Central memory CD8-positive, alpha-beta T cell (primary cell): ENCODE data around the gene NRIP1.

Source experiments
- ATAC-seq: fragments of 150-1000 bp; cut with Tn5 transposase; replicated peaks from 2 replicates; pipeline ENCODE4 v1.10.0; 2022; ENCODE audit warnings: mild to moderate bottlenecking, moderate FRiP score, moderate number of reproducible peaks; ENCODE audit not compliant: poor library complexity, severe bottlenecking; ENCODE audit errors: extremely low read depth
- DNase-seq, 2 donors: peaks; one replicate each; pipeline ENCODE4 v3.0.0; 2021; ENCODE audit warnings: low spot score in 2 of 2
- H3K27ac Mint-ChIP-seq: one replicate; pipeline ENCODE4 v1.8.0; 2022; ENCODE audit warnings: low read depth, mild to moderate bottlenecking, moderate library complexity, mixed read lengths
- H3K27me3 Mint-ChIP-seq: one replicate; pipeline ENCODE4 v1.8.0; 2022; ENCODE audit warnings: mixed read lengths
- H3K36me3 Mint-ChIP-seq: one replicate; pipeline ENCODE4 v1.8.0; 2022; ENCODE audit warnings: mild to moderate bottlenecking, moderate library complexity, mixed read lengths; ENCODE audit not compliant: insufficient read depth
- H3K4me1 Mint-ChIP-seq: one replicate; pipeline ENCODE4 v1.8.0; 2022; ENCODE audit warnings: mixed read lengths
- H3K4me3 Mint-ChIP-seq: one replicate; pipeline ENCODE4 v1.8.0; 2022; ENCODE audit warnings: mild to moderate bottlenecking, moderate library complexity, mixed read lengths
- H3K9me3 Mint-ChIP-seq: one replicate; pipeline ENCODE4 v1.8.0; 2022; ENCODE audit warnings: mixed read lengths

NRIP1 gene

DNA sequence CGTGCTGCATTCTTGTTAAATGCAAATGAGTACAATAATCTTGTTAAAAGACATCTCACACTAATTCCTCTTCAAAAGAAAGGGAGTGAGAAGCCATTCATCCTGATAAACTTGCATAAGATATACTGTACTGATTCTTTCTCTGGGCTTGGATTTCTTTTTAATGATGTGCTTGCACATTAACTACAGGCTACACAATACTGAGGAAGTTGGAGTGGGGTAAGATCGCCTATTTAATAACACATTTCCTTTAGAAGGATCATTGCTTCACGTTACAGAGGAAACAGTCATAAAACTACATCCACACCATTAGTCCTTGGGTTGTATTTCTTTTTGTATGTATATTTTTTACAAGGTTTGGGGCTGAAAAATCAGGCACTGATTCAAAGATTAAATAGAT, 36.6 kb downstream of the NRIP1 start:
- no peak for DNase-seq
- no peak for ATAC-seq
- H3K4me3 Mint-ChIP-seq, result no peak overlapping the region
- H3K27me3 Mint-ChIP-seq, result no peaks in the 10 kb centered on the region
- H3K27ac Mint-ChIP-seq, result no peak overlapping the region
- H3K36me3 Mint-ChIP-seq, result peaks cover 1% of the 10 kb centered on the region
- H3K4me1 Mint-ChIP-seq, result peaks cover 12% of the 10 kb centered on the region
- no peaks in the 10 kb centered on the region for H3K9me3 Mint-ChIP-seq

DNA sequence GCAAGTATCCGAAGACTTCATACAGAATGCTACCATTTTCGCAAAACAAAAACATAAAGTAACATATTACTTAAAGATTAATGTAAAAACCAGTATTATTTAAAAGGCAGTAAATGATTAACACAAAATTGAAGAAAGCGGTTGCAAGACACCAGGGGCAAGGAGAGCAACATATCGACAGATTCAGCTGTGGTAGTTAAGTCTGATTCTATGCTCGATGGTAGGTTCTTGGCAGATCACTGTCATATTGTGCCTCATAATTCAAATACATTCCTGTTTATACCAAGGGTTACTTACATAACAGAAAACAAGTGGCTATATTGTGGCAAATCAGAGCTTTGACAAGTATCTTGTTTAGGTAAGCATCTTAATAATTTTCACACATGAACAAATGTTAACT, 37.7 kb downstream of the NRIP1 start:
- Mint-ChIP-seq H3K4me3 (no peak overlapping the region), H3K4me1 (peaks cover 12% of the 10 kb centered on the region), H3K27me3 (no peaks in the 10 kb centered on the region), H3K36me3 (peaks cover 1% of the 10 kb centered on the region), H3K27ac (no peak overlapping the region), H3K9me3 (no peaks in the 10 kb centered on the region)
- DNase-seq (no peak), ATAC-seq (no peak)

DNA sequence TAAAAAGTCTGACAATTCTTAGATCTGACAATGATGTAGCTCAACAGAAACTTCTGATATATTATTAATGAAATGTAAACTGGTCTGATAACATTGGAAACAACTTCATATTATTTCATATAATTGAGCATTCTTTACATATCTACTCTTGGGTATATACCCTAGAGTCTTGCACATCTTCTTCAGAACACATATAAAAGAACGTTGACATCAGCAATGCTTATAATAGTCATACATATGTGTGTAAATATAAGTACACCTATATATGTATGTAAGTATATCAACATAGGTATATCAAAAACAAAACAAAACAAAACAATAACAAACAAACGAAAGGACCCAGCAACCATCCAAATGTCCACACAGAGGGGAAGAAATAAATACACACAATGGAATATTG, 38.4 kb downstream of the NRIP1 start:
- H3K4me3 Mint-ChIP-seq, result no peak overlapping the region
- H3K9me3 Mint-ChIP-seq, result no peaks in the 10 kb centered on the region
- no peak for DNase-seq
- H3K27me3 Mint-ChIP-seq, result no peaks in the 10 kb centered on the region
- H3K27ac Mint-ChIP-seq, result no peak overlapping the region
- H3K4me1 Mint-ChIP-seq, result peaks cover 12% of the 10 kb centered on the region
- H3K36me3 Mint-ChIP-seq, result peaks cover 1% of the 10 kb centered on the region
- no peak for ATAC-seq

DNA sequence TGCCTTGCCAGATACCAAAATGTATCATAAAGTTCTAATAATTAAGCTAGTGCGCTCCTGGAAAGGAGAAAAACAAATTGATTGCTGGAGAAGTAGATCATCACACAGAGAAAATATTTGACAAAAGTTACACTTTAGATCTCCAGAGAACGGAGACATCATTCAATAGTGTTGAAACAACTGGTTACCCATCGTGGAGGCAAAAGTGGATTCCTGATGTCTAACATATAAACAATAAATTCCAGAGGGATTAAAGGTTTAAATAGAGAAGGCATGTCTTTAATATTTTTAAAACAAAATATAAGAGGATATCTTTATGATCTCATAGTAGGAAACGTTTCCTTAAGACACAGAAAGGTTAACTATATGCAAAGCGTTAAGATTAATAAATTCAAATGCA, 41.0 kb downstream of the NRIP1 start:
- DNase-seq, result no peak
- no peak overlapping the region for H3K27ac Mint-ChIP-seq
- ATAC-seq, result no peak
- H3K4me3 Mint-ChIP-seq, result no peak overlapping the region
- peaks cover 4% of the 10 kb centered on the region for H3K36me3 Mint-ChIP-seq
- no peaks in the 10 kb centered on the region for H3K27me3 Mint-ChIP-seq
- no peaks in the 10 kb centered on the region for H3K9me3 Mint-ChIP-seq
- peaks cover 1% of the 10 kb centered on the region for H3K4me1 Mint-ChIP-seq

DNA sequence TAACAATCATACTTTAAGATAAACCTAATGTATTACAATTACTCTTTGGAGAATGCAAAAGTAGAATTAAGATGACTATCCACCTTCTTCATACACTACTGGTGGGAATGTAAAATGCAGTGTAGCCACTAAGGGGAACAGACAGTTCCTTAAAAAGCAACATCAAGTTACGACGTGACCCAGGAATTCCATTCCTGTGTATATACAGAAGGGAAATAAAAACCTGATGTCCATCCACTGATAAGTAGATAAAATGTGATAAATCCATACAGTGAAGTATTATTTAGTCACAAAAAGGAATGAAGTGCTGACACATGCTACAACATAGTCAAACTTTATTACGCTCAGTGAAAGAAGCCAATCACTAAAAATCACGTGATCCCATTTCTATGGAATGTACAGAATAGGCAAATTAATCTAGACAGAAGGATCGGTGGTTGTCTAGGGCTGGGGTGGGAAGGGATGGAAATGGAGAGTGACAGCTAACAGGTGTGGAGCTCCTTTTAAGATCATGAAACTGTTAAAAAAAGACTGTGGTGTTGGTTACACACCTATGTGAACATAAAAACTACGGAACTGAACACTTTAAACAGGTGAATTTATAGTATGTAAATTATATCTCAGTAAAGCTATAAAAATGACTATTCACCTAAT, 42.1 kb downstream of the NRIP1 start:
- no peaks in the 10 kb centered on the region for H3K9me3 Mint-ChIP-seq
- H3K27ac Mint-ChIP-seq, result no peak overlapping the region
- H3K4me1 Mint-ChIP-seq, result peaks cover 6% of the 10 kb centered on the region
- H3K27me3 Mint-ChIP-seq, result no peaks in the 10 kb centered on the region
- ATAC-seq (no peak), DNase-seq (no peak)
- H3K4me3 Mint-ChIP-seq, result no peak overlapping the region
- peaks cover 4% of the 10 kb centered on the region for H3K36me3 Mint-ChIP-seq

DNA sequence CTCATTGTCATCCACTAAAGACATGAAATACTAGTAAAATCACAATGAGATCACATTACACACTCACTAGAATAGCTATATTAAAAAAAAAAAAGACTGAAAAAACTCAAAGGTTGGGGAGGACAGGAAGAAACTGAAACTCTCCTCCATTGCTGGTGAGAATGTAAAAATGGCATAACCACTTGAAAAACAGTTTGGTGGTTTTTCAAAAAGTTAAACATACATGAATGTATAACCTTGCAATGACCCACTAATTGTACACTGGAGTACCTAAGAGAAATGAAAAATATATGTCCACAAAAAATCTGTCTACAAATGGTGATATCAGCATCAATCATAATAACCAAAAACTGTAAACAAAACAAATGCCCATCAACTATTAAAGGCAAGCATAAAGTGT, 44.0 kb downstream of the NRIP1 start:
- no peak for ATAC-seq
- H3K36me3 Mint-ChIP-seq, result peaks cover 4% of the 10 kb centered on the region
- H3K27ac Mint-ChIP-seq, result no peak overlapping the region
- no peak overlapping the region for H3K4me3 Mint-ChIP-seq
- peaks cover 6% of the 10 kb centered on the region for H3K4me1 Mint-ChIP-seq
- no peaks in the 10 kb centered on the region for H3K27me3 Mint-ChIP-seq
- no peaks in the 10 kb centered on the region for H3K9me3 Mint-ChIP-seq
- DNase-seq, result no peak

DNA sequence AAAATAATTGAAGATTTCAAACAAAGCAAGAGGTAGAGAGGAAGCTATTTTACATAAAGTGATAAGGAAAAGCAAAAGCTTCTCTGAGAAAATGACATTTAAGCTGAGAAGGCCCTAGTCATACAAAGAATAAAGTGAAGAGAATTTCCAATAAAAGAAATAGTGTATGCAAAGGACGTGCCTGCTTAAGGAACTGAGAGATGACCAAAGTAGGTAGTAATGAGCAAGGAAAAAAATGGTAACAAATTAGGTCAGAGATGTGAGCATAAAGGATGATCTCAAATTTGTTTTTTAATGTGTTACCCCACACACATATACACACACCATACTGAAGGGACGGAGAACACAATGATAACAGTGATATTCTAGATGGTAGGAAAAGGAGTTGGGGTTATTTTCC, 46.4 kb downstream of the NRIP1 start:
- Mint-ChIP-seq H3K36me3 (peaks cover 3% of the 10 kb centered on the region), H3K27me3 (no peaks in the 10 kb centered on the region), H3K9me3 (no peaks in the 10 kb centered on the region), H3K27ac (no peak overlapping the region), H3K4me3 (no peak overlapping the region), H3K4me1 (peaks cover 6% of the 10 kb centered on the region)
- ATAC-seq (no peak), DNase-seq (no peak)

DNA sequence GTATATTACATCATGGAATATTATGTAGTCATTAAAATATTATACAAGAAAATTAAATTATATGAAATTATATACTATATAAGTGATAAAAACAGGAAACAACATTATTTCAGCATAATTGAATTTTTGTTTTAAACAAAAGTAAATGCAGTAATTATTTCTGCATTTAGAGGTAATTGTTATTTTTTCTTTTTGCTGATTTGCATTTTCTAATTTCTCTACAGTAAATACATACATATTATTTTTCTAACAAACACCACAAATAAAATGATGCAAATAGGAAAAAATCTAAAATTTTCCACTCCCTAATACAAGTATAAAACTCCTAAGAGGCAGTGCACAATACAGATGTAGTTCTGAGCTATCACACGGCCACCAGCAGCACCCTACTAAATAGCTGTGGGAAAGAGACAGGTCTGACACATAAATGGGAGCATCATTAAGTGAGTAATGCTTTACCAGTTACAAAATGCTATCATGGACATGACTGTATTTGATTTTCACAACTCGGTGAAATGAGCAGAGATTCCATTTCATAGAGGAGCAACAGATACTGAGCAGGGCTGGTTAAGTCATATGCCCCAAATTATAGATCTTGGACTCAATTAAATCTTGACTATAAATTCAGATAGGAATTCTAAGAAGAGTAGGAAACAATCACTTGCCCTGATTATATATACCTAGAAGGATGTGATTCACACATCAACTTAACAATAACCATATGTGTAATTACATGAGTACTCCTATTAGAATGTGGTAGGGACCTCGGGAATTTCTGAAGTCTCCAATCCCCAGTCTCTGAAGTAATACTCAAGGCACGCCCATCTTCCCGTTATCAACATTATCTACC, 49.0 kb downstream of the NRIP1 start:
- H3K36me3 Mint-ChIP-seq, result peaks cover 3% of the 10 kb centered on the region

DNA sequence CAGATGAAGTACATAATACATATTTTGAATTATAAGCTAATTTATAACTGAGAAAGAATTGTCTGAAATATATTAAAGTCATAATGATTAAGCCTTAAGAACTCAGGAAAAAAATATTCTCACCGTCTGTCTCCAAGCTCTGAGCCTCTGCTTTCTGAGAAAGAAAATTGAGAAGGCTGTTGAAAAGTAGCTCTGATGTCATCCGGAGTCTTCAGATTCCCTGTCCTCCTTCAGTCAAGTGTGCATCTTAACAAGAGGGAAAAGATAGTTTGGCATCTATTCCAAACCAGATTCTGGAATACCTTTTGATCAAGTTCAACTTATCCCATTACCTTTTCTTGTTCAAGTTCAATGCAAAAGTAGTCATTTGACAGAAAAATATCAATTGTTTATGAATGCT, 50.6 kb downstream of the NRIP1 start:
- no peaks in the 10 kb centered on the region for H3K9me3 Mint-ChIP-seq
- DNase-seq (no peak), ATAC-seq (no peak)
- H3K27me3 Mint-ChIP-seq, result no peaks in the 10 kb centered on the region
- no peak overlapping the region for H3K4me3 Mint-ChIP-seq
- peaks cover 6% of the 10 kb centered on the region for H3K4me1 Mint-ChIP-seq
- H3K36me3 Mint-ChIP-seq, result peaks cover 3% of the 10 kb centered on the region
- no peak overlapping the region for H3K27ac Mint-ChIP-seq

More for the DNA sequence above, 49.0 kb downstream of the NRIP1 start:
- Mint-ChIP-seq H3K4me3 (no peak overlapping the region), H3K4me1 (peaks cover 6% of the 10 kb centered on the region), H3K27me3 (no peaks in the 10 kb centered on the region), H3K9me3 (no peaks in the 10 kb centered on the region), H3K27ac (no peak overlapping the region)
- DNase-seq (no peak), ATAC-seq (no peak)

DNA sequence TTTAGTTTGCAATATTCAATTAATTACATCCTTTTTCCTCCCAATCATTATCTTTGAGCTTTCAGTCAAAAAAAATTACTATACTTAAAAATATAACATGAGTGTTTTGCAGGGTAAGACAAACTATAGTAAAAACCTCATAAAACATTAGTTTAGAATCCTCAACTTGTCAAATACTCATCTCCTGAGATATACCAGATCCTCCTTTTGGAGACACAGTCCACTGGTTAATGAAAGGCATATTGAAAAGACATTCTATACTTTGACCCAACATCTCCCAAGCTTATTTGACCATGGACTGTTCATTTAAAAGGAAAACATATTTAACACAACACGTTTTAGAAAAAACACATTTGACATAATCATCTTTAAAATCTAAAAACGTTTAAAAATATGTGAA, 52.8 kb downstream of the NRIP1 start:
- Mint-ChIP-seq H3K27ac (no peak overlapping the region), H3K9me3 (no peaks in the 10 kb centered on the region), H3K4me3 (no peak overlapping the region), H3K36me3 (peaks cover 6% of the 10 kb centered on the region), H3K27me3 (no peaks in the 10 kb centered on the region), H3K4me1 (no peaks in the 10 kb centered on the region)
- no peak for ATAC-seq
- DNase-seq, result no peak

DNA sequence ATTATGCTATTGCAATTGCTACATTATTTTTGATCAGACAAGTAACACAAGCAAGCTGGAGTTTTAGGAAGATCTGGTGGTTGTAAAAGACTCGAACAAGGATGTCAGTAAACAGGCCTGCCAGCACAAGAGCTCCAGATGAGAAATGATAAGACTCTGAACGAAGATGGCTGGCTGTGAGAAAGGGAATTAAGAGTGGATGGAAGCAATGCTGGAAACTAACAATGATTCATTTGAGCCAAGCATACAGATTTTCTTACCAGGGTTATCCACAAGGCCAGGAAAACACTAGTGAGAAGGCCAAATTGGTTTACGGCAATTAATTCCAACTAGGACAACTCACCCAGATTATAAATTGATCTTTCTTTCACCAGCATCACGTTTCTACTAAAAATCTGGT, 54.2 kb downstream of the NRIP1 start:
- Mint-ChIP-seq H3K4me3 (no peak overlapping the region), H3K9me3 (no peaks in the 10 kb centered on the region), H3K27ac (no peak overlapping the region), H3K36me3 (peaks cover 6% of the 10 kb centered on the region), H3K27me3 (no peaks in the 10 kb centered on the region), H3K4me1 (peaks cover under 1% of the 10 kb centered on the region)
- ATAC-seq (no peak), DNase-seq (no peak)

DNA sequence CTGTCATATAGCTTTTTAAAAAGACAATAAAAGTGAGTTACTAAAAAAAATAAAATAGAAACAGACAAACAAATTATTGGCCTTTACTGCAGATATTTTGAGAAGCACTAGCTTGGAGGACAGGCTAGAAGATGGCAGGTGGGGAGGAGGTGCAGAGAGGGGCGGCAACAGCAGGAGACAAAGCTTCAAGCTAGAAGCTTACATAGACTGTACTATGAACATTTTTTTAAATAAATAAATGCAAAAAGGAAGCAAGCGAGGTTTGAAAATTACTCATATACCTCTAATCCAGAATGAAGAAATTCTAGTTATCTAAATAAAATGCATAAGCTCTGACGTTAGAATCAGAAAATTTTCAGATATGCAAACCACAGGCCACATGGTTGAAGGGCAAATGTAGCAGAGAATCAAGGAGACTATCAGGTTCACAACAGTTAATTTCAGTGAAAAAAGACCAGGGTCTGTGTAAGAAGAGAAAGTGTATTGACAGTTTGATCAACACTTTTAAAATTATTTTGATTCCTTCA, 54.9 kb downstream of the NRIP1 start:
- H3K4me3 Mint-ChIP-seq, result no peak overlapping the region
- peaks cover 6% of the 10 kb centered on the region for H3K4me1 Mint-ChIP-seq
- H3K9me3 Mint-ChIP-seq, result no peaks in the 10 kb centered on the region

DNA sequence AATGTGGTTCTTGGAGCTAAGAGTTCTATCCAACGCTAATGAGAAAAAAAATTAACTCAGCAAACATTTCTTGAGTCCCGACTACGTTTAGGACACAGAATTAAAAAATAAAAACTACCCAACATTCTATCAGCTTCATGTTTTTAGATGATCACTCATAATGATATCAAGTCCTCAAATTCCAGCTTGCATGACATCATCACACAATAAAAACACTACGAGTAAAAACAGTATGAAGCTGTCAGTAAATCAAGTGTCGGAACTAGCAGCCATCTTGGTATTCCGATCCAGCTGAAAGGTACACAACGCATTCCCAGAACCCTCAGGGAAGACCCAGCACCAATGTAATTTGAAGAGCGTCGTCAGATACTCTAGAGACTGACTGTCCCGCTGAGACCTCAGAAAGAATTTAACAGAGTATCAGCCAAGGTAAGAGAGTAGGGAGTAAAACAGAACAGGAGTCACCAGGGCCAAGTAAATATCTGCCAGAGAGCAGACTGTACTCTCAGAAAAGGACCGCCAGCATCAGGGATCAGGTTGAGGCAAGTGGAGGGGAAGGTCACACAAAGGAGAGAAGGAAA, 57.0 kb downstream of the NRIP1 start:
- Mint-ChIP-seq H3K9me3 (no peaks in the 10 kb centered on the region), H3K4me1 (peaks cover 6% of the 10 kb centered on the region)
- no peak for ATAC-seq

More for the DNA sequence above, 54.9 kb downstream of the NRIP1 start:
- DNase-seq (no peak), ATAC-seq (no peak)
- H3K27me3 Mint-ChIP-seq, result no peaks in the 10 kb centered on the region
- peaks cover 9% of the 10 kb centered on the region for H3K36me3 Mint-ChIP-seq
- no peak overlapping the region for H3K27ac Mint-ChIP-seq

More for the DNA sequence above, 57.0 kb downstream of the NRIP1 start:
- DNase-seq, result no peak
- Mint-ChIP-seq H3K4me3 (no peak overlapping the region), H3K27ac (no peak overlapping the region), H3K27me3 (no peaks in the 10 kb centered on the region), H3K36me3 (peaks cover 9% of the 10 kb centered on the region)
